Measurements from ENCODE around the gene GRIN2A.

GRCh38 chr16:9869776-9870175, 312.5 kb downstream of the GRIN2A start:
- TF ChIP-seq POLR2A (IDR thresholded peaks at IDR 0.05): no peak
- TF ChIP-seq CTCF (IDR thresholded peaks at IDR 0.05): no peak

Data from body of pancreas (tissue), 4 donors.